ENCODE data around the gene MAP4K2.

GRCh38 chr11:64745521-64746328 is 57.3 kb downstream of the MAP4K2 start:
- TF ChIP-seq CTCF (conservative IDR thresholded peaks at IDR 0.05) (no peak), ZFX (IDR thresholded peaks at IDR 0.05) (no peak)

Data from C4-2B (cell line).